A673 (cell line): ENCODE measurements around the gene TESPA1.

Source experiments
- EZH2 ChIP-seq: fragments of 200-600 bp; sonication (generic); IDR thresholded peaks from 2 replicates; pipeline ENCODE4 v1.6.1; 2017; ENCODE audit warnings: borderline replicate concordance, low read depth, mild to moderate bottlenecking, mixed read lengths, antibody characterized with exemption, low read length; ENCODE audit not compliant: poor library complexity, severe bottlenecking
- TF ChIP-seq, protein P1 (sequence below): fragments of 300-800, 200-600 bp; sonication (generic); conservative IDR thresholded peaks from 2 replicates; pipeline ENCODE4 v1.5.1; 2017; ENCODE audit warnings: low read depth, mild to moderate bottlenecking, antibody characterized with exemption, low read length, moderate library complexity, mixed read lengths

GRCh38 chr12:54991991-54992375, 7.4 kb upstream of the TESPA1 start:
- TF ChIP-seq, protein P1, sequence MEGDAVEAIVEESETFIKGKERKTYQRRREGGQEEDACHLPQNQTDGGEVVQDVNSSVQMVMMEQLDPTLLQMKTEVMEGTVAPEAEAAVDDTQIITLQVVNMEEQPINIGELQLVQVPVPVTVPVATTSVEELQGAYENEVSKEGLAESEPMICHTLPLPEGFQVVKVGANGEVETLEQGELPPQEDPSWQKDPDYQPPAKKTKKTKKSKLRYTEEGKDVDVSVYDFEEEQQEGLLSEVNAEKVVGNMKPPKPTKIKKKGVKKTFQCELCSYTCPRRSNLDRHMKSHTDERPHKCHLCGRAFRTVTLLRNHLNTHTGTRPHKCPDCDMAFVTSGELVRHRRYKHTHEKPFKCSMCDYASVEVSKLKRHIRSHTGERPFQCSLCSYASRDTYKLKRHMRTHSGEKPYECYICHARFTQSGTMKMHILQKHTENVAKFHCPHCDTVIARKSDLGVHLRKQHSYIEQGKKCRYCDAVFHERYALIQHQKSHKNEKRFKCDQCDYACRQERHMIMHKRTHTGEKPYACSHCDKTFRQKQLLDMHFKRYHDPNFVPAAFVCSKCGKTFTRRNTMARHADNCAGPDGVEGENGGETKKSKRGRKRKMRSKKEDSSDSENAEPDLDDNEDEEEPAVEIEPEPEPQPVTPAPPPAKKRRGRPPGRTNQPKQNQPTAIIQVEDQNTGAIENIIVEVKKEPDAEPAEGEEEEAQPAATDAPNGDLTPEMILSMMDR, result no peak
- no peak for TF ChIP-seq EZH2
